ENCODE data around the gene RNASE12.

- TF ChIP-seq GATA2 (IDR thresholded peaks at IDR 0.05; ENCODE audit: low read depth, low read length) (no peak), GATA3 (IDR thresholded peaks at IDR 0.05; ENCODE audit: low read depth, low read length) (no peak)
These were observed 34.5 kb downstream of the RNASE12 start for GRCh38 chr14:20556500-20557211.
